ENCODE results near the gene CCDC179. TPM values are rescaled to one million over a fixed set of nuclear protein-coding genes. Genes with fewer than 3 reads are reported as not detected.
A peak's percentile ranks its signal among the peaks of the same experiment; 100 is the strongest.

The CCDC179 gene
- total RNA-seq, result not detected in 2 replicates

GRCh38 chr11:22860241-22860640, at the start of gene CCDC179:
TSS of gene CCDC179 (minus strand) at chr11:22860474. CDS start at chr11:22860421, 53 bp downstream.
- no peak for DNase-seq (ENCODE audit: low read depth in 2 of 2)

GRCh38 chr11:22903782-22904181, 43.5 kb upstream of the CCDC179 start:
- DNase-seq (ENCODE audit: low read depth in 2 of 2), result no peak

- no peak for DNase-seq (ENCODE audit: low read depth in 2 of 2)
These were observed 41.3 kb upstream of the CCDC179 start for GRCh38 chr11:22901603-22902002.

- no peak for DNase-seq (ENCODE audit: low read depth in 2 of 2)
These were observed 40.7 kb upstream of the CCDC179 start for GRCh38 chr11:22900764-22901486.

- DNase-seq (ENCODE audit: low read depth in 2 of 2), result no peak
These were observed 37.8 kb upstream of the CCDC179 start for GRCh38 chr11:22898036-22898435.

- DNase-seq (ENCODE audit: low read depth in 2 of 2), result no peak
These were observed 30.0 kb upstream of the CCDC179 start for GRCh38 chr11:22890227-22890626.

GRCh38 chr11:22884217-22884616, 23.9 kb upstream of the CCDC179 start:
- no peak for DNase-seq (ENCODE audit: low read depth in 2 of 2)

- DNase-seq (ENCODE audit: low read depth in 2 of 2), result peak; percentile 10 to 17
These were observed 19.4 kb upstream of the CCDC179 start for GRCh38 chr11:22879630-22880029.

GRCh38 chr11:22878604-22879003, 18.3 kb upstream of the CCDC179 start:
- no peak for DNase-seq (ENCODE audit: low read depth in 2 of 2)

- no peak for DNase-seq (ENCODE audit: low read depth in 2 of 2)
These were observed 17.8 kb upstream of the CCDC179 start for GRCh38 chr11:22878039-22878438.

GRCh38 chr11:22875869-22876473, 15.7 kb upstream of the CCDC179 start:
- DNase-seq (ENCODE audit: low read depth in 2 of 2), result peak; percentile 87 to 88

- no peak for DNase-seq (ENCODE audit: low read depth in 2 of 2)
These were observed 9.1 kb upstream of the CCDC179 start for GRCh38 chr11:22869325-22869724.

- DNase-seq (ENCODE audit: low read depth in 2 of 2), result no peak
These were observed 518 bp downstream of the CCDC179 start for GRCh38 chr11:22859756-22860155.

GRCh38 chr11:22851477-22851876, 8.8 kb downstream of the CCDC179 start:
- no peak for DNase-seq (ENCODE audit: low read depth in 2 of 2)

- no peak for DNase-seq (ENCODE audit: low read depth in 2 of 2)
These were observed 13.5 kb downstream of the CCDC179 start for GRCh38 chr11:22846726-22847125.

- DNase-seq (ENCODE audit: low read depth in 2 of 2), result peak; percentile 40 to 69
These were observed 27.8 kb downstream of the CCDC179 start for GRCh38 chr11:22832315-22833015.

GRCh38 chr11:22830082-22830414, 30.2 kb downstream of the CCDC179 start:
- DNase-seq (ENCODE audit: low read depth in 2 of 2), result no peak

- DNase-seq (ENCODE audit: low read depth in 2 of 2), result peak; percentile 98 to 100
These were observed 30.8 kb downstream of the CCDC179 start, which contains the start of gene SVIP for GRCh38 chr11:22829231-22830081. TSS of gene SVIP (minus strand) at chr11:22829801. CDS start at chr11:22829748, 53 bp downstream.

- DNase-seq (ENCODE audit: low read depth in 2 of 2), result no peak
These were observed 31.9 kb downstream of the CCDC179 start for GRCh38 chr11:22828373-22828772.

- no peak for DNase-seq (ENCODE audit: low read depth in 2 of 2)
These were observed 38.1 kb downstream of the CCDC179 start for GRCh38 chr11:22822203-22822602.

GRCh38 chr11:22809893-22810292, 50.4 kb downstream of the CCDC179 start:
- no peak for DNase-seq (ENCODE audit: low read depth in 2 of 2)
